Erythroblast (primary cell): ENCODE results near the gene OR51B2.
A peak's percentile ranks its signal among the peaks of the same experiment; 100 is the strongest.

ENCODE experiments used
- DNase-seq, 2 experiments: peaks; one replicate each; lab custom pipeline; 2025; lab: John Stamatoyannopoulos, UW
- GATA1 ChIP-seq: IDR thresholded peaks from 2 replicates; pipeline ENCODE4 v1.6.1; 2011; ENCODE audit warnings: low read depth, mild to moderate bottlenecking, control low read depth, low read length, moderate library complexity
- POLR2A ChIP-seq: IDR thresholded peaks from 2 replicates; pipeline ENCODE4 v1.6.1; 2011; ENCODE audit warnings: mild to moderate bottlenecking, low read length

OR51B2 gene

DNA sequence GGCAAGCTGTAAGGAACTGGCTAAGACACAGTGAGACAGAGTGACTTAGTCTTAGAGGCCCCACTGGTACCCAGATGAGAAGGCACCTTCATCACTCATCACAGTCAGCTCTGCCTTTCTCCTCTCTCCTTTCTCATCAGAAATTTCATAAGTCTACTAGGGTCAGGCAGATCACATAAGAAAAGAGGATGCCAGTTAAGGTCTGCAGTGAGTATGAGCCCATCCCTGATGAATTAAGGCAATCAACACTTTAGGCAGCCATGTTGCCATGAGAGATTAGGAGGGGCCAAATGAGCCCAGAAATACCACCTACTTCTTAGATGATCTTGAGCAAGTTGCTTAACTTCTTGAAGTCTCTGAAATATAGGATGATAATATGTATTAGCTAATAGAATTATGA, 42.5 kb downstream of the OR51B2 start:
- peak in 1 of 2 experiments; percentile 75 for DNase-seq
- TF ChIP-seq GATA1: no peak
- TF ChIP-seq POLR2A: no peak

DNA sequence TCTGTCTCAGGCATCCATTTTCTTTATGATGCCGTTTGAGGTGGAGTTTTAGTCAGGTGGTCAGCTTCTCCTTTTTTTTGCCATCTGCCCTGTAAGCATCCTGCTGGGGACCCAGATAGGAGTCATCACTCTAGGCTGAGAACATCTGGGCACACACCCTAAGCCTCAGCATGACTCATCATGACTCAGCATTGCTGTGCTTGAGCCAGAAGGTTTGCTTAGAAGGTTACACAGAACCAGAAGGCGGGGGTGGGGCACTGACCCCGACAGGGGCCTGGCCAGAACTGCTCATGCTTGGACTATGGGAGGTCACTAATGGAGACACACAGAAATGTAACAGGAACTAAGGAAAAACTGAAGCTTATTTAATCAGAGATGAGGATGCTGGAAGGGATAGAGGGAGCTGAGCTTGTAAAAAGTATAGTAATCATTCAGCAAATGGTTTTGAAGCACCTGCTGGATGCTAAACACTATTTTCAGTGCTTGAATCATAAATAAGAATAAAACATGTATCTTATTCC, 43.5 kb downstream of the OR51B2 start:
- peak; percentile 100 for DNase-seq

DNA sequence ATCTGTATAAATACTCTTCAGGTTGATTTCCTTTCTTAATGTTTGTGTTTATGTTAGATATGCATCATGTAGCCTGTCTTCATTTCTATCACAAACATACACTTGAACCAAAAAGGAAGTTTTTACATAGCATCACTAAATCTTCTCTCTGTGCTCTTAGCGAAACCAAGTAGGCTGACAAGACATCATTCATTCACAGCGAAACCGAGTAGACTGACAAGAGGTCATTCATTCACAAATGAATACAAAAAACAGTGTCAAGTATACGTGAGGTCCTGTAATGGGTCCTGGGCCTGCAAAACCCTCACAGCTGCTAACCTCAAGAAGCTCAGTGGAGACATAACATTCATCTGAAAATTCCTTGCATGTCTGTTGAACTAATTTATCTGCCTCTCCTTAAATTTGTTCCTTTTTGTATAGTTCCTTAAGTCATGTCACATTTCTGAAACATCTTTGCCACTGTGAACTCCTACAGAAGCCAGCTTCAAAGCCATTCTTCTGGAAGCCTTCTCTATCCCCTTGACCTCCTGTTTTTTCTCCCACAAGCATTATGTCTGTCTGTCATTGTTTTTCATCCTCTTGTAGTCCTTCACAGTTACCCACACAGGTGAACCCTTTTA, 44.5 kb downstream of the OR51B2 start:
- DNase-seq: no peak
- TF ChIP-seq POLR2A: no peak
- TF ChIP-seq GATA1: no peak

More for the DNA sequence above, 43.5 kb downstream of the OR51B2 start:
- TF ChIP-seq POLR2A (peak; percentile 72), GATA1 (peak; percentile 63)

GRCh38 chr11:5277807-5278382, 46.2 kb downstream of the OR51B2 start:
- no peak for DNase-seq
- no peak for TF ChIP-seq POLR2A

GRCh38 chr11:5276697-5277096, 47.4 kb downstream of the OR51B2 start:
- TF ChIP-seq GATA1 (no peak), POLR2A (no peak)
- no peak for DNase-seq

DNA sequence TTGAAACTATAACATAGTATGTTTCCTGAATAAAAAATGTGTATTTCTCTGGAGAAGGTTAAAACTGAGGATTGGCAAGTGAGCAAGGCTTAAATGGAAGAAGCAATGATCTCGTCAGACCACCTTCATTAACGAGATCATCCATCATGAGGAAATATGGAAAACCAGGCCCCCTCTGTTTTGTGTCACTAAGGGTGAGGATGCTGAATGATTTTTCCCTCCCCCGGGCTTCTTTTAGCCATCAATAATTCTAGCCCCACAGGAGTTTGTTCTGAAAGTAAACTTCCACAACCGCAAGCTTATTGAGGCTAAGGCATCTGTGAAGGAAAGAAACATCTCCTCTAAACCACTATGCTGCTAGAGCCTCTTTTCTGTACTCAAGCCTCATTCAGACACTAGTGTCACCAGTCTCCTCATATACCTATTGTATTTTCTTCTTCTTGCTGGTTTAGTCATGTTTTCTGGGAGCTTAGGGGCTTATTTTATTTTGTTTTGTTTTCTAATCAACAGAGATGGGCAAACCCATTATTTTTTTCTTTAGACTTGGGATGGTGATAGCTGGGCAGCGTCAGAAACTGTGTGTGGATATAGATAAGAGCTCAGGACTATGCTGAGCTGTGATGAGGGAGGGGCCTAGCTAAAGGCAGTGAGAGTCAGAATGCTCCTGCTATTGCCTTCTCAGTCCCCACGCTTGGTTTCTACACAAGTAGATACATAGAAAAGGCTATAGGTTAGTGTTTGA, 48.6 kb downstream of the OR51B2 start:
- peak; percentile 97 to 99 for DNase-seq
- TF ChIP-seq GATA1 (peak; percentile 80), POLR2A (peak; percentile 94)

- DNase-seq: no peak
- TF ChIP-seq POLR2A (no peak), GATA1 (no peak)
These were observed 49.7 kb downstream of the OR51B2 start for GRCh38 chr11:5274395-5274794.
